NCI-H1105 (cell line): Measurements from ENCODE around the gene AMMECR1.

Experiments
- DNase-seq: peaks from one replicate; lab custom pipeline; 2025; lab: John Stamatoyannopoulos, UW

The AMMECR1 gene

GRCh38 chrX:110311437-110312230 is 6.3 kb downstream of the AMMECR1 start:
- no peak for DNase-seq

DNA sequence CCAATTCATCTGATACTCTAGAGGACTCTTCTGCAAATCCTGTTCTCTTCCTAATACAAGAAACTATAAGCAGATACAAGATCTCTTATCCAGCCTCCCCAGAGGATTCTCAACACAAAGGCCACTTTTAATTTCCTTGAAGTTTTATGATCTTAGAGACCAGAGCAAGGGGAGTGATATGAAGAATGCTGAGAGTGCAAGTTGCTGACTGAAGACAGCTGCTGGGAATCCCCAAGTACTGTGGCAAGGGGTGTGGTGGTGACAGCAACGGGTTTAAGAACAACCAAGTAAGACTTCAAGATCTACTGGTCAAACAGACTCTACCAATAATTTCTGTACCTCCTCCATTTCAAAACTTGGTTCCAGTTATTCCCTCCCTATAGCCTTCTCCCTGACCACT is 7.0 kb downstream of the AMMECR1 start:
- DNase-seq = no peak

DNA sequence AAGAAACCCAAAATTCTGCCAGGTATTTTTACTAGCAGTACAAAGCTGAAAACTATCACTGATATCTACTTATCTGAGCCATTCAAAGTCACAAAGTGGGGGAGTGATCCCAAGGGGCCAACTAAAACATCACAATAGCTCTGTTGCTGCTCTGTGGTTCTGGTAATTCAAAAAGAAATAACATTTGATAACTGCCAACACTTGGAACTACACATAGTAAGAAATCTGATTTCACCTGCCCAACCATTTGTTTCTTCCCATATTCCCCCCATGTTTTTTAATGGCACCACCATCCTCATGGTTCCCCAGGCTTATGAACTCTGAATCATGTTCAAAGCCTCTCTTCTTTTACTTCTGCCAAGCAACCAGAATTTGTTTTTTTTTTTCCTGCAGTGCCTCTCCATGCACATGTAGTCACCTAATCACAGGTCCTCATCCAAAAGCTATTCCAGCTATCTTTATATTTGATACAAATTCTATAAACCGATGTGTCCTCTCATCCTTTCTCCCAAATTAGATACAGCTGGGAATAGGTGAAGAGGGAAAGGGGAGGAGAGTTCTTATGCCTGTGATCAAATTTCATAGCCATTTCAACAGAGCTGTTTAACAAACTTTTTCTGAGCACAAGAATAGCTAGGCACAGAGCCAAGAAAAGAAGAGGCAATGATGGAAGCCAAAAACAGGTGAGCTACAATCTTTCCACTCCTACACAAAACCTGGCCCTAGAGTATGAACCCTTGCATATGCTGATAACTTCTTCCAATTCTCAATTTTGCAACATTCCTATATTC is 7.7 kb downstream of the AMMECR1 start:
- DNase-seq = peak; percentile 76

DNA sequence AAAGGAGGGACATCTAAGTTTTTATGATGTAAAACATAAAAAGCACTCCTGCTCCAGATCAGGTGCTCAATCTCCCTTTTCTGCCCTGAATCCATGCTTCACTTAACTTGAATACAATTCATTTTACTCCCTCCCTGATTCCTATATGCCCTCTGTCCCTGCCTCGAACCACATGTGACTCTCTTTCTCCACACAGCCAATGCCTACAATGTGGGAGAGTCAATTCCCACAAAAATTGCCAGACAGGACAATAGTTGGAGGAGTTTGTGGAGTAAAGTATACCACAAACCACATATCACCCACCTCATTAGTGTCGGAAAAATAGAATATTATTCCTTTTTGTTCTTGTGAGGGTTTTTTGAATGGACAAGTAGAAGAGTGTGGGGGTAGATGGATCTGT is 9.7 kb downstream of the AMMECR1 start:
- DNase-seq = no peak

DNA sequence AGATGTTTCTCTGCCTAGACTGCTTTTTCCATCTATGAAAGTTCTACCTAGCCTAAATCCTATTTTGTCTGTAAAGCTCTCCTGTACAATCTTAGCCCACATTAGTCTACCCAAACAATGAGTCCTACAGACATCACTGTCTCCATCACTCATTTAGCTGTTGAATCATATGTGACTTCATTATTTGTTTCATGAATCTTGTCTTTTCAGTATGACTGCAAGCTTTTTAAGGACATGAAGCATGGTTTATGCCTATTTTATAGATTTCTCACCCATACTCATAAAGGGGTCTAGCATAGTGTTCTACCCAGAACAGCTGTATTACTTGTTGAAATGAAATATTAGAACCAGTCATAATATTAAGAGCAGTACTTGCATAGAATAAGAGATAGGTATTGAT is 13.0 kb downstream of the AMMECR1 start:
- DNase-seq = no peak

GRCh38 chrX:110304371-110304770 is 13.5 kb downstream of the AMMECR1 start:
- DNase-seq = no peak

DNA sequence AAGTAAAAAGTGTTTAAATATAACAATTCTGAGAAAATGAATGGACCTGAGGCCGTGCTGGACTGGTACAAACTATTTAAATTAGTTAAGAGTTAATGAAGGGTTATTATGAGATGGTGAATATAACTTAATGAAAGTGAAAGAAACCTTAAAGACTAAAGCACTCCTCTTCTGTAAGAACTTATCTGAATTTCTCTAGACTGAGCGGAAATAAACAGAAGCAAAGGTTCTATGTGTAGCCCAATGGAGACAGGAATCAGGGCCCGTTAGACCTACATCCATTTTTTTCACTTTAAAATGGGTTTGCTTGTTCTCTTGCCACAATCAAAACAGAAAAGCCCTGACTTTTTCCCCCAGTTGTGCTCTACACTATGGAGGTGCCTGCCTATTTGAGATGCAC is 14.9 kb downstream of the AMMECR1 start:
- DNase-seq = no peak

DNA sequence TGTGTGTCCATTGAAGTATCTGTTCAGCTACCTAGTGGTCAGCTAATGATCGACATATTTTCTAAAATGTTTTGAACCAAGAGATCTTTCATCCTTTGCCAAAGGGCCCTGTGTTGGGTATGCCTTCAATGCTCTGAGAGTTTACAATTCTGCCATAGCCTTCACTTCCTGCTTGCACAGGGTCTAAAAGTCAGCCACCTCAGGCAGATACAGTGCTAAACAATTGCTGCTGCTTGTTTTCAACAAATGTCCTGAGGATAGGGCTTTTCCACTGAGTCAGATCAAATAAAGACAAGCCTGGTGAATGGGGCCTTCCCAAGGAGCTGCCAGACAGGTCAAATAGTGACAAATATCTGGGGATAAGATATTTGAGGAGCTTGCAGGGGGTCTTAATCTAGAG is 16.7 kb downstream of the AMMECR1 start:
- no peak for DNase-seq

- no peak for DNase-seq
Measured at GRCh38 chrX:110294087-110294486, 23.8 kb downstream of the AMMECR1 start.

DNA sequence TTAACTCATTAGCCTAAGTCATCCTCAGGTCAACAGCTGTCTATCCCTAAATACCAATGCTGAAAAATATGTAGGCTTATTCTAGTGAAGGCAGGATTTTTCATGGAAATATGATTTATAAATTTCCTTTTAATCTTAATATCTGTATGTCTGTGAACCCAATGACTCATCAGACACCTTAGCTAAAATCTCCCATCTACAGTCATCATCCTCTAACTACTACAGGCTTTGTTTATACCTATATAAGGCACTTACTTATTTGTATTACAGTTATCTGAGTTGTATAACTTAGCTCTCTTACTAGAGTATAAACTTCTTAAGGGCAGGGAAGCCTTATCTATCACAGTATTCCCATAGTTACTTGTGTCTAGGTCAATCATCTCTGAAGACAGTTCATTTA is 24.2 kb downstream of the AMMECR1 start:
- DNase-seq = no peak

DNA sequence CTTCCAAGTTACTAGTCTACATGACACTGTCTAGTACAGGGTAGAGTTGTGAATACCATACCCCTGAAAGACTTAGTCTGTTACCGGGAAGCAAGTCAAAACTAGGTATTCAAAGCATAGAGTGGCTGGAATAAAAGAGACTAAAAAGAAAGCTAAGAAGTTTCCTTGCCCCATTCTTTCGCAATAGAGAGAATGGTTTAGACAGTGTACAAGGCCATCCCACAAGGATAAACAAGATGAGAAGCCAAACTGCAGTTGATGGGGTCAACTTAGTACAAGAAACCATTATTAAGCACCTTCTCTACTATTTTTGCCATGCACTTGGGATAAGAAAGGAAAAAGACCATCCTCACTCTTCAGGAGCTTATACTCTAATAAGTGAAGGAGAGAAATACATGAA is 30.3 kb downstream of the AMMECR1 start:
- DNase-seq = no peak

GRCh38 chrX:110286106-110286505 is 31.8 kb downstream of the AMMECR1 start:
- DNase-seq = no peak

- no peak for DNase-seq
Measured at GRCh38 chrX:110284159-110284558, 33.7 kb downstream of the AMMECR1 start.

DNA sequence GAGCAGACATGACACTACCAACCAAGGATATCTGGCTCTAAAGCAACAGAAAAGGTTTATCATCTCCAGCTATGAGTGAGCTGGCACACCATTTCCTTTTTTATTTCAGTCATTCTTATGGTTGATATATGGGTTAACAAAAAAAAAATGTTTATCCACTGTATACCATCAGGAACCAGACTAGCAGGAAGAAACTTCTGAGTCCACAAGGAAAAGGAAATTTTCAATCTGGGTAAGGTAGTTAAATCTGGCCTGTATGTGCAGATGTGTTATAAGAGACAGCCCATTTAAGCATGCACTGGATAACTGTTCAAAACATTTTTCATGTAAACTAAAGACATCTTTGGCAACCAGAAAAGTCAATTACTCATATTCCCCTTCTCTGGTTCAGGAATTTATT is 35.0 kb downstream of the AMMECR1 start:
- no peak for DNase-seq

- no peak for DNase-seq
Measured at GRCh38 chrX:110281377-110281776, 36.5 kb downstream of the AMMECR1 start.

- peak; percentile 1 for DNase-seq
Measured at GRCh38 chrX:110280954-110281353, 36.9 kb downstream of the AMMECR1 start.

DNA sequence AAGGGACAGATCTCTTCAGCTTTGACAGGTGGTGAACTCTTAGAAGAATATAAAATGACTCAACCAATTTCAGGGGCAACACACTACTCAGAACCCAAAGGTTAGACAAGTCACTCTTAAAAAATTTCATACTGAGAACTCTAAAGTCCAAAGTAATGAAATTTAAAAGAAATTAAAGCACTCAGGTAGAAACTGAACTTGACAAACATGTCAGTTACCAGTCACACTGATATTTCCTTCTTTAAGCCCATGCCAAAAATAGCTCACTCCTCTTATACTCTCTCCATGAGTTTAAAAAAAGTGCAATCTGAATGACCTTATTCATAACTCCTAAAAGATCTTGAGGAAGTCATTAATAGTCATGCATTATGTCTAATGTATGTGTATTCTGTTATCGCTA is 40.3 kb downstream of the AMMECR1 start:
- no peak for DNase-seq

- DNase-seq = no peak
Measured at GRCh38 chrX:110276778-110277177, 41.1 kb downstream of the AMMECR1 start.

GRCh38 chrX:110268886-110269285 is 49.0 kb downstream of the AMMECR1 start:
- DNase-seq = no peak

- DNase-seq = no peak
Measured at GRCh38 chrX:110268395-110268794, 49.5 kb downstream of the AMMECR1 start.

DNA sequence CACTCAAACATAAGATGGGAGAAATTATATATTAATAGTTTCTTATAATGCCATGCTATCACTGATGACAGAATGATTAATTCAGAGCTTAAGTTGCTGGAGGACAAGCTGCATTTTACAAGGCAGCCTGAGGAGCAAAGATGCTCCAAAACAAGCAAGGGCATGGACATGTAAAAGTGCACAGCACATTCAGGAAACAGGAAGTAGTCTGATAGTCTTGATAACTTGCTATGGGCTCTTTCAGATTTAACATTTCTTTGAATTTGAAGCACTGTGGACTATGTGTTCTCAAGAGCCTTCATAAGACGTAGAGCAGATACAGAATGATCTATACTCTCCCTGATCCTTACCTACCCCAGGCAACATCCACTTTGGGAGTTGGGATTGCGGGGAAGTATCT is 50.0 kb downstream of the AMMECR1 start:
- no peak for DNase-seq

DNA sequence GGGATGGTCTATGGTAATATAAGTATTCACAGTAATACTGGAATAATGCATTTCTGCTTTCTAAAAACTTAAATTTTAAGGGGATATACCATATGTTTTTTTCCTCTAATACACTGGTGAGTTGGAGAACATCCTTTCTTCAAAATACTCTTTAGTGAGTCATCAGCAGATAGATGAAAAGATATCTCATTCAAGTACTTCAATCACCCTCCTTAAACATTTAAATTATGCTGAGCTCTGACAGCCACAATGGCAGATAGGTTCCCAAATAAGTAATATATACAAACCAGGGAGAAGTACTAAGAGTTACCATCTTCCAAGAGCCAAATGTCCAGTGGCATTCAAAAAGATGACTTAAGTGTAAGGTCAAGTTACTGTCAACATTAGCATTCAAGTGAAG is 52.2 kb downstream of the AMMECR1 start:
- no peak for DNase-seq

DNA sequence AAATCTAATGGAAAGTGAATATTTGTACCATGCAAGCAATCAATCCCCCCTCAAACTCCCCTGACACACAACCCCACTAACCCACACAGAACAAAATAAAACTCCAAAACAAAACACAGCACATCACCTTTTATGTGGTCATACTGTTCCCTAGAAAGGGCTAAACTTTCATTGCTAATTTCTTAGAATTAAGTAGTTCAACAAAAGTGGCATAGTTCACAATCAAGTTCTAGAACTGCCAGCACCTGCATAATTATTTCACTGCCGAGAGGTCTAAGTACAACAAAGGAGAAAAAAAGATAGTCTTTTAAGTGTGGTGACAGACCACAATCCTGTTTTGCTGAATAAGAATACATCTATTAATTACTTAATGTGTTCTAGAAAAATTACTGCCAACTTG is 58.8 kb downstream of the AMMECR1 start:
- no peak for DNase-seq

DNA sequence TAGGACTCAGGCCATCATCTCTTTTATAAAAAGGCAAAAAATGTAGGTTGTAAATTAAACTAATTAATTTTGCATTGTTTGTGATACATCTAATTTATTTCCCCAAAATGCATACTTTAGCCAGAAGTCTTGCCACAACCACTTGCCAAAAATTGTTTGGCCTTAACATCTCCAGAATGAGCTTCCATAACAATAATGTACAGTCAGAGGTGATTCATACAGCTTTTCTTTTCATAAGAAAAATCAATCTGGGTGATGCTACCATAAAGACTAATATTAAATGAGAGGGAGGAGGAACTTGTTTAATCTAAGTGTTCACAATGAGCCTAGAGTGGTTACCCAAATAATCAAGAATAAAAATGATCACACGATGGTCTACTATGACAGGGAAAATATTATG is 59.3 kb downstream of the AMMECR1 start:
- DNase-seq = no peak
